Left ventricle myocardium inferior (tissue), 1 donor: Measurements from ENCODE around the gene AP1AR. TPM values are rescaled to one million over a fixed set of nuclear protein-coding genes. Genes with fewer than 3 reads are reported as not detected.

Experiments
- DNase-seq: peaks from one replicate; pipeline ENCODE4 v3.0.0-alpha.2; 2020
- H3K27ac ChIP-seq: fragments of 200-600 bp; replicated peaks from 2 replicates; pipeline ENCODE4 v1.8.0; 2021
- H3K27me3 ChIP-seq: fragments of 200-600 bp; 2 replicates; pipeline ENCODE4 v1.8.0; 2021; ENCODE audit warnings: low read depth
- H3K36me3 ChIP-seq: fragments of 200-600 bp; 2 replicates; pipeline ENCODE4 v1.8.0; 2021
- H3K4me1 ChIP-seq: fragments of 200-600 bp; 2 replicates; pipeline ENCODE4 v1.8.0; 2021
- H3K4me3 ChIP-seq: fragments of 200-600 bp; 2 replicates; pipeline ENCODE4 v1.8.0; 2021; ENCODE audit warnings: mild to moderate bottlenecking, moderate library complexity
- H3K9me3 ChIP-seq: fragments of 200-600 bp; replicated peaks from 2 replicates; pipeline ENCODE4 v1.8.0; 2021
- CTCF ChIP-seq: fragments of 200-600 bp; IDR thresholded peaks from 2 replicates; pipeline ENCODE4 v1.8.0; 2021; ENCODE audit warnings: antibody characterized with exemption, mild to moderate bottlenecking, borderline replicate concordance
- intact Hi-C: fragments of 100-400 bp; cut with micrococcal nuclease; formaldehyde crosslinking; loops from one replicate; pipeline ENCODE4 v1.11.0; 2022
- total RNA-seq: library from RNA; stranded (reverse); fragmentation: NEBNext Ultra II Directional; extraction: Animal tissue kit (Norgen Biotek cat#: 25700); gene quantifications from one replicate; pipeline ENCODE4 v1.2.1, GENCODE V29; 2021
- donor health status: DM: no; HTN: yes; CAD: no; lungs with severe emphysema.

Gene AP1AR
- total RNA-seq, 1 donor from 2014 or later: 9.6 TPM

DNA sequence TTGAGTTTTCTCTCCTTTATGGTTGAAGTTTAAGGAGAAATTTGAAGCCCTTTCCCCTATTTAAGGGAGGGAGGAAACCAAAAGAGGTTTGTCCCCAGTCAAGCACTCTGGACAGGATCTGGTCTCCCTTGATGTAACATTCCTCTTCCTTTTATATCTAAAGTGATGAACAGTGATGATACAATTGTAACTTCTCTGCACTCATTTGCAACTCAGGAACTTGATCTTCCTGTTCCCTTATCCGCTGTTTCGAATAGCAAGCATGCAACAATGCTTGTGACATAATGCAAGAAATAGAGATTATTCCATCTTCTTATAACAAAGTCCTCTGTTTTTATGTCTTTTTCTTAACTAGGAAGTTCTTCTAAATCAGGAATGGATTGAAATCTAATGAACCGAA lies 83.9 kb downstream of the AP1AR start:
- intact Hi-C loops: no loop called here
- no peak for DNase-seq
- no peak overlapping the region for H3K4me3 ChIP-seq
- no peaks in the 10 kb centered on the region for H3K36me3 ChIP-seq
- H3K27ac ChIP-seq: peak overlapping the region; percentile 3
- H3K9me3 ChIP-seq: no peaks in the 10 kb centered on the region
- no peaks in the 10 kb centered on the region for H3K27me3 ChIP-seq
- no peak for TF ChIP-seq CTCF
- H3K4me1 ChIP-seq: peaks cover 12% of the 10 kb centered on the region

GRCh38 chr4:112316360-112316759 lies 84.8 kb downstream of the AP1AR start:
- H3K9me3 ChIP-seq: no peaks in the 10 kb centered on the region
- H3K27ac ChIP-seq: no peak overlapping the region
- intact Hi-C loops: no loop called here
- no peak overlapping the region for H3K4me3 ChIP-seq
- no peak for TF ChIP-seq CTCF
- no peaks in the 10 kb centered on the region for H3K27me3 ChIP-seq
- peaks cover 13% of the 10 kb centered on the region for H3K4me1 ChIP-seq
- no peaks in the 10 kb centered on the region for H3K36me3 ChIP-seq
- DNase-seq: no peak

- H3K4me1 ChIP-seq: peaks cover 20% of the 10 kb centered on the region
- no peak for TF ChIP-seq CTCF
- H3K9me3 ChIP-seq: no peaks in the 10 kb centered on the region
- no peaks in the 10 kb centered on the region for H3K27me3 ChIP-seq
- H3K4me3 ChIP-seq: no peak overlapping the region
- H3K27ac ChIP-seq: no peak overlapping the region
- no peaks in the 10 kb centered on the region for H3K36me3 ChIP-seq
- intact Hi-C loops: no loop called here
- DNase-seq: no peak
These were observed 86.9 kb downstream of the AP1AR start for GRCh38 chr4:112318239-112319142.

Other genes with a start within 250 kb of the AP1AR start
- gene FAM241A, start 86.3 kb upstream of the AP1AR start, total RNA-seq: 7.6 TPM
- 16.1 TPM for gene TIFA, start 54.1 kb downstream of the AP1AR start, total RNA-seq
- 3.1 TPM for gene ALPK1, start 65.6 kb downstream of the AP1AR start, total RNA-seq